ENCODE measurements around the gene ADCYAP1R1.

The ADCYAP1R1 gene

DNA sequence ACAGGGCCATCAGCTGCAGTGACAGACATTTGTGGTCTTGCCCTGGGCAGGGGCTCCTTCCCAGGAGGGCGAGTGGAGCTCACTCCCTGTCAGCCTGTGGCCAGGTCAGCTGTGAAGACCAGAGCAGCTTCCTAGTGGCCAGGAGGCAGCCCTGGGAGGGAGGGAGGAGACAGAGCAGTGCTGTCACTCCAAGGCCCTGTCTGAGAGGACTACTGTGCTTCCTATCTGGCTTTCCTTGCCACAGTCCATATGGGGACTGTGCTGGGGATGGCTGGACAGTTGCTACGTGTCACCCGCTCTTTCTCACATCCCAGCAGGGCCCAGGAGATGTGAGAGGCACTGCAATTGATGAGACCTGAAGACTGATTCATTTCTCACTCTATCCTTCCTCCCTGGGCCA, 15.2 kb upstream of the ADCYAP1R1 start:
- H3K4me3 ChIP-seq (ENCODE audit: low read depth, low read length): no peak overlapping the region
- TF ChIP-seq, protein P1, sequence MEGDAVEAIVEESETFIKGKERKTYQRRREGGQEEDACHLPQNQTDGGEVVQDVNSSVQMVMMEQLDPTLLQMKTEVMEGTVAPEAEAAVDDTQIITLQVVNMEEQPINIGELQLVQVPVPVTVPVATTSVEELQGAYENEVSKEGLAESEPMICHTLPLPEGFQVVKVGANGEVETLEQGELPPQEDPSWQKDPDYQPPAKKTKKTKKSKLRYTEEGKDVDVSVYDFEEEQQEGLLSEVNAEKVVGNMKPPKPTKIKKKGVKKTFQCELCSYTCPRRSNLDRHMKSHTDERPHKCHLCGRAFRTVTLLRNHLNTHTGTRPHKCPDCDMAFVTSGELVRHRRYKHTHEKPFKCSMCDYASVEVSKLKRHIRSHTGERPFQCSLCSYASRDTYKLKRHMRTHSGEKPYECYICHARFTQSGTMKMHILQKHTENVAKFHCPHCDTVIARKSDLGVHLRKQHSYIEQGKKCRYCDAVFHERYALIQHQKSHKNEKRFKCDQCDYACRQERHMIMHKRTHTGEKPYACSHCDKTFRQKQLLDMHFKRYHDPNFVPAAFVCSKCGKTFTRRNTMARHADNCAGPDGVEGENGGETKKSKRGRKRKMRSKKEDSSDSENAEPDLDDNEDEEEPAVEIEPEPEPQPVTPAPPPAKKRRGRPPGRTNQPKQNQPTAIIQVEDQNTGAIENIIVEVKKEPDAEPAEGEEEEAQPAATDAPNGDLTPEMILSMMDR (IDR thresholded peaks at IDR 0.05; ENCODE audit: insufficient read depth, low read depth, low read length, missing control alignments): no peak
- DNase-seq (ENCODE audit: low read depth): no peak

DNA sequence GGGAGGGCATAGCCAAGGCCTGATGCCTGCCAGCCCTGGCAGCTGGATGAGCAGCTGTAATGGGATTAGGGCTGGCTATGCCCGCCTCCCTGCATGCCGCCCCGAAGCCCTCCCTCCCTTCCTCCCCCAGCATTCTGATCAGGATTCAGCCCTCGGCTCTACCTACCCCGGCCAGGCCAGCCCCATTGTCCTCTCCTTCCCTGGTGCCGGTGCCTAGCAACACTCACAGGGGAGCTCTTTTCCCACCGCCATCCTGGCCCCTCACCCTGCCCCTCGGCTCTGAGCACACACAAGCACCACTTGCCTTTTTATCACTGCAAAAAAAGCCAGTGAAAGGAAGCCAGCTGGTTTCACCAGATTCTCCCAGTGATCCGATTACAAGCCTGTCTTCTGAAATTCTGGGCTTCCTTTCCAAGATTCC, 9.0 kb upstream of the ADCYAP1R1 start:
- no peak overlapping the region for H3K4me3 ChIP-seq (ENCODE audit: low read depth, low read length)
- TF ChIP-seq, protein P1 (IDR thresholded peaks at IDR 0.05; ENCODE audit: insufficient read depth, low read depth, low read length, missing control alignments): no peak
- DNase-seq (ENCODE audit: low read depth): no peak

DNA sequence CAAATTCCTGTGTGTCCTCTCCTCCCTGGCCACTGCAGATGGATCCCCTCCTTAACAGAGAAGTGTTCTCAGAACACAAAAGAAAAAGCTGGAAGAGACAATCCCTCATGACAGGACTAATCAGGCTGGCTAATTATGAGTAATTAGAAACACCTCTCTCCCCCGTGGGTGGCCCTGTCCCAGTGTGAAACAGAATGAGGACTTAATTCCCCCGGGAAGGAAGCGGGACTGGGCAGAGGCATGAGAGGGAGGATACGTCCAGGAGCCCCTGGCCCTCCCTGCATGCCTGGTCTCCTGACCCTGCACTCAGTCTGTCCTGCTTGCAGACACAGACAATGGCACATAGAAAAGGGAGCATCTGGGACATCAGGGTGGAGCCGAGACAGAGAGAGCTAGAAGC, 7.6 kb upstream of the ADCYAP1R1 start:
- no peak for DNase-seq (ENCODE audit: low read depth)
- TF ChIP-seq, protein P1 (IDR thresholded peaks at IDR 0.05; ENCODE audit: insufficient read depth, low read depth, low read length, missing control alignments): no peak
- no peak overlapping the region for H3K4me3 ChIP-seq (ENCODE audit: low read depth, low read length)

DNA sequence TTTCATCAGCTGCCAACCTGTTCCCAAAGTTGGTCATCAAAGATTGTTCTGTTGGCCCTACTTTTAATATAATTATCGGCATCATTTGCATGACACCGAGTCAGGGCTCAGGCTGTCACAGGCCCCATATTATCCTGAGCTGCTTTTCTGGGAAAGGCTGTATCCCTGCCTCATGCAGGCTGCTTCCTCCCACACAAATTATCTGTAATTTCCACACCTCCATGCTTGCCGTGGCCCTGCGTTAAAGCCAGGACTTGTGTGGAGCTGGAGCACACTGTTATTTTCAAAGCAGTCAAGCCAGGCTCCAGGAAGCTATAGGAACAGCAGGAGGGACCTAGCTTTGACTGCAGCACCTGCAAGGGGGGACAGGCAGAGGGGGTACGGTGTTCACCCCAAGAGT, 5.4 kb upstream of the ADCYAP1R1 start:
- no peak overlapping the region for H3K4me3 ChIP-seq (ENCODE audit: low read depth, low read length)
- DNase-seq (ENCODE audit: low read depth): no peak
- TF ChIP-seq, protein P1 (IDR thresholded peaks at IDR 0.05; ENCODE audit: insufficient read depth, low read depth, low read length, missing control alignments): no peak

DNA sequence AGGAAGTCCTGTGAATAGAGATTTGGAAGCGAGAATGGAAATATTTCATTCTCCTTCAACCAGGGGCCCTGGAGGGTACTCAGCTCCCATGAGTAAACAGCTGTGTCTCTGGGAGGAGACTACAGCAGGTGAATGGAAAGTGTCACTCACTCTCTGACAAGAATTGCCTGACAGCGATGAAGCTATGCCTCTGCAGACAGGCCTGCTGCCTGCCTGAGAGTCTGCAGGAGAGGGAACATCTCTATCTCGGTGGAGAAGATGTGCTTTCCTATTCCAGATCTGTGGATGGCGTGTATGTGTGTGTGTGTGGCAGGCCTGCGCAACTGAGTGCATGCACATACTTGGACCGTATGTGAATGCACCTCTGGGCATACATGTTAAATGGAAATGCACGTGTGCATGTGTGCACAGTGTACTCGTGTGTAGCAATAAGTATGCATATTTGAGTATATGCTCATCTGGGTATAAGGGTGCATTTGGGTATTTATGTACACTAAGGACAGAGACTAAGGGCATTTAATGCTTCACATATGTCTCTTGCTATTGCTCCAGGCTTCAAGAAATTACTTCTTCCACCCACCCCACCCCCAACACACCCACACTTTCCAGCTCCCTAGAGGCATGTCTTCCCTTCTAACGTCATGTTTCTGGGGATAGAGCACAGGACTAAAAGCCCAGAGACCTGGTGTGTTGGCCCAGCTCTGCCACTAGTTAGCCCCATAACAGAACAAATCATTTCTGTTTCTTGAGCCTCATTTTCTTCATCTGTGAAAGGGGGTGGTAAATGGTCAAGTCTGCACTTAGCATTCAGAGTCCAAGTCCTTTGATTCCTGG, 4.6 kb upstream of the ADCYAP1R1 start:
- TF ChIP-seq, protein P1 (IDR thresholded peaks at IDR 0.05; ENCODE audit: insufficient read depth, low read depth, low read length, missing control alignments): no peak
- H3K4me3 ChIP-seq (ENCODE audit: low read depth, low read length): no peak overlapping the region
- DNase-seq (ENCODE audit: low read depth): no peak

DNA sequence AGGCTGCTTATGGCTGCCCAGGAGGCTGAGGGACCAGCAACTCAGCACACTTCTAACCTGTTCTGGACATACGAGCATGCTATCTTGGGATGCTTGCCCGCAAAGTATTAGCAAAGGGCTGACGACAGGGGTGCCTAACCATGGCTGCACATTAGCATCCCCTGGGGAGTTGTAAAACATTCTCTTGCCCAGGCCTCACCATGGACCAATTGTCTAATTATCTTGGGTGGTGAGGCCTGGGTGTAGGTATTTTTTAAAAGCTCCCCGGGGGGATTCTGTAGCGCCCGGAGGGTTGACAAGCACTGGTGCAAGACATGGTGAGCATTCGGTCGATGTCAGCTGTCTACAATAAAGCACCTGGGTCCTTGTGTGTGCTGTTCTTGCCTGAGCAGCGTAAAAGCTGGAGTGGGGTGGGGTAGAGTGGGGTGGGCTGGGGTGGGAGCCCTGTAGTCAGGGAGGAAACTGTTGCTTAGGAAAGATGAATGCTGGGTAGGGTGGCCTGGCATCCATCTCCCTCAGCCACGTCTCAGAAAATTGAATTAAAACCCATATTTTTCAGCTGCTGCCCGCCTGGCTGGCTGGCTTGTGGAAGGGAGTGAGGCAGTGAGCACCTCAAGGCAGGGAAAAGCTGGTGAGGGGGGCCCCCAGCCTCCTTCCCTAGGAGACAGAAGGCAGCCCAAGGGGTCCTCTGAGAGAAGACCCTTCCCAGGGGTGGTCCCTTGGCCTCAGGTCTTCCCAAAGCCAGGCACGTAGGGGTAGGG, 2.9 kb upstream of the ADCYAP1R1 start:
- H3K4me3 ChIP-seq (ENCODE audit: low read depth, low read length): no peak overlapping the region
- TF ChIP-seq, protein P1 (IDR thresholded peaks at IDR 0.05; ENCODE audit: insufficient read depth, low read depth, low read length, missing control alignments): no peak
- DNase-seq (ENCODE audit: low read depth): no peak

Measured in GM12865 (cell line).